DND-41 (cell line): ENCODE results near the gene TIRAP.
"Not testable (repeated sequence)": the region's sequence is repeated elsewhere in the genome, so short reads cannot be mapped to it uniquely, and the experiment has no call there.

Experiments used
- ATAC-seq: fragments of 200-7000 bp; cut with Tn5 transposase; 3 replicates; pipeline ENCODE4 v1.9.1; 2021; ENCODE audit warnings: low read depth; ENCODE audit not compliant: insufficient read depth
- DNase-seq: peaks from one replicate; pipeline ENCODE4 v3.0.0-alpha.2; 2020
- H2AFZ ChIP-seq: 2 replicates; pipeline ENCODE4 v1.6.0; 2012; ENCODE audit warnings: low read depth, low read length
- H3K27ac ChIP-seq: 2 replicates; pipeline ENCODE4 v1.5.1; 2012; ENCODE audit warnings: low read length, inconsistent platforms
- H3K27me3 ChIP-seq: fragments of 200-600 bp; sonication (generic); 2 replicates; pipeline ENCODE4 v1.6.0; 2012; ENCODE audit warnings: low read length, mild to moderate bottlenecking, inconsistent platforms; ENCODE audit not compliant: insufficient read depth, poor library complexity
- H3K36me3 ChIP-seq: 2 replicates; pipeline ENCODE4 v1.5.1; 2012; ENCODE audit warnings: low read length, inconsistent platforms; ENCODE audit not compliant: insufficient read depth
- H3K4me1 ChIP-seq: 2 replicates; pipeline ENCODE4 v1.5.1; 2012; ENCODE audit warnings: mild to moderate bottlenecking, low read length; ENCODE audit not compliant: insufficient read depth
- H3K4me2 ChIP-seq: 2 replicates; pipeline ENCODE4 v1.6.0; 2012; ENCODE audit warnings: mild to moderate bottlenecking, moderate library complexity, low read length, inconsistent platforms; ENCODE audit not compliant: insufficient read depth
- H3K4me3 ChIP-seq, 2 experiments: fragments of 200-600 bp in 1 of 2; shearing (Covaris generic) in 1 of 2; 2 replicates each; pipeline ENCODE4 v1.5.1; 2012 to 2016; ENCODE audit warnings: inconsistent platforms in 2 of 2, low read length in 2 of 2, mild to moderate bottlenecking in 2 of 2, low read depth in 1 of 2, moderate library complexity in 1 of 2
- H3K79me2 ChIP-seq: 2 replicates; pipeline ENCODE4 v1.6.0; 2012; ENCODE audit warnings: low read length, inconsistent platforms; ENCODE audit not compliant: insufficient read depth
- H3K9ac ChIP-seq: 2 replicates; pipeline ENCODE4 v1.6.0; 2012; ENCODE audit warnings: low read depth, mild to moderate bottlenecking, inconsistent platforms, low read length, moderate library complexity
- H3K9me3 ChIP-seq: 2 replicates; pipeline ENCODE4 v1.5.1; 2012; ENCODE audit warnings: low read length, moderate library complexity, mild to moderate bottlenecking, inconsistent platforms; ENCODE audit not compliant: insufficient read depth, severe bottlenecking
- H4K20me1 ChIP-seq: 2 replicates; pipeline ENCODE4 v1.6.0; 2012; ENCODE audit warnings: low read length; ENCODE audit not compliant: insufficient read depth
- EZH2 ChIP-seq: IDR thresholded peaks from 3 replicates; pipeline ENCODE4 v1.6.1; 2012; ENCODE audit warnings: borderline replicate concordance, low read depth, mild to moderate bottlenecking, moderate library complexity, low read length, inconsistent platforms; ENCODE audit not compliant: severe bottlenecking
- TF ChIP-seq, protein P1 (sequence below): IDR thresholded peaks from 2 replicates; pipeline ENCODE4 v1.5.1; 2012; ENCODE audit warnings: borderline replicate concordance, low read length, moderate library complexity, mild to moderate bottlenecking; ENCODE audit not compliant: poor library complexity, severe bottlenecking; ENCODE audit errors: extremely low read depth

Gene TIRAP

DNA sequence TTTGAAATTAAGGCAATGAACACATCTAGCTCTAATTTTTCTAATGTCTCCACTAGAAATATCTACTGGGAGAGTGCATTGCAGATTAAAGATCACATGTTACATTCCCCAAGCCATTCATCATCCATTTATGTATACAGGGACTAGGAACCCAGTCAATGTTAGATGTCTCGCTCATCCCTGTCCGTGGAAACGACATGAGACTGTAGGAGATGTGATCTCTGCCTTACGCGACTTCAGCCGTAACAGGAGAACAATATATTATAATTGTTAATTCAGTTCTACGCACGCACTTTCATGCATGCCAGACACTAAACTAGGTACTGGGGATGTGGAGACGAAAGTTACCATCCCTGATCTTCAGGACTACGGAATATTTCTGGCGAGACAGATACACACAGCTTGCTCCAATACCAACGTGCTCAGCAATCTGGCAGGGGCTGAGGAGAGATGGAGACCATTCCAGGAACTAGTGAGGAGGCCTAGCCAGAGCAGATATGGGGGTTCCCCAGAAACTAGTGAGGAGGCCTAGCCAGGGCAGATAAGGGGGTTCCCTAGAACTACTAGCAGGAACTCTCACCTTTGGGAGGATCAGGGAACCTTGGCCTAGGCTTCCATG is 21.7 kb downstream of the TIRAP start:
- Histone ChIP-seq H3K9me3 (no peaks in the 10 kb centered on the region), H2AFZ (peak overlapping the region; percentile 98), H3K27ac (peak overlapping the region; percentile 99), H3K9ac (peak overlapping the region; percentile 99), H3K4me1 (peaks cover 43% of the 10 kb centered on the region), H4K20me1 (no peaks in the 10 kb centered on the region), H3K79me2 (peaks cover 57% of the 10 kb centered on the region), H3K4me2 (peak overlapping the region; percentile 91), H3K36me3 (peaks cover 29% of the 10 kb centered on the region), H3K4me3 (peak overlapping the region; percentile 90 to 95), H3K27me3 (no peaks in the 10 kb centered on the region)
- no peak for DNase-seq
- TF ChIP-seq EZH2: no peak
- TF ChIP-seq, protein P1, sequence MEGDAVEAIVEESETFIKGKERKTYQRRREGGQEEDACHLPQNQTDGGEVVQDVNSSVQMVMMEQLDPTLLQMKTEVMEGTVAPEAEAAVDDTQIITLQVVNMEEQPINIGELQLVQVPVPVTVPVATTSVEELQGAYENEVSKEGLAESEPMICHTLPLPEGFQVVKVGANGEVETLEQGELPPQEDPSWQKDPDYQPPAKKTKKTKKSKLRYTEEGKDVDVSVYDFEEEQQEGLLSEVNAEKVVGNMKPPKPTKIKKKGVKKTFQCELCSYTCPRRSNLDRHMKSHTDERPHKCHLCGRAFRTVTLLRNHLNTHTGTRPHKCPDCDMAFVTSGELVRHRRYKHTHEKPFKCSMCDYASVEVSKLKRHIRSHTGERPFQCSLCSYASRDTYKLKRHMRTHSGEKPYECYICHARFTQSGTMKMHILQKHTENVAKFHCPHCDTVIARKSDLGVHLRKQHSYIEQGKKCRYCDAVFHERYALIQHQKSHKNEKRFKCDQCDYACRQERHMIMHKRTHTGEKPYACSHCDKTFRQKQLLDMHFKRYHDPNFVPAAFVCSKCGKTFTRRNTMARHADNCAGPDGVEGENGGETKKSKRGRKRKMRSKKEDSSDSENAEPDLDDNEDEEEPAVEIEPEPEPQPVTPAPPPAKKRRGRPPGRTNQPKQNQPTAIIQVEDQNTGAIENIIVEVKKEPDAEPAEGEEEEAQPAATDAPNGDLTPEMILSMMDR: no peak
- peak; percentile 30 for ATAC-seq

GRCh38 chr11:126305699-126306098 is 22.8 kb downstream of the TIRAP start:
- Histone ChIP-seq H3K79me2 (peaks cover 49% of the 10 kb centered on the region), H3K4me3 (no peak overlapping the region), H4K20me1 (no peaks in the 10 kb centered on the region), H3K4me1 (peaks cover 48% of the 10 kb centered on the region), H2AFZ (no peak overlapping the region), H3K36me3 (peaks cover 31% of the 10 kb centered on the region), H3K9me3 (no peaks in the 10 kb centered on the region), H3K9ac (no peak overlapping the region), H3K4me2 (peak overlapping the region; percentile 44; the same call in 1 of the 2 replicates), H3K27ac (peak overlapping the region; percentile 58), H3K27me3 (no peaks in the 10 kb centered on the region)
- ATAC-seq (no peak), DNase-seq (no peak)
- TF ChIP-seq, protein P1: no peak
- no peak for TF ChIP-seq EZH2

GRCh38 chr11:126307706-126308105 is 24.8 kb downstream of the TIRAP start:
- H3K27me3 ChIP-seq: no peaks in the 10 kb centered on the region
- H3K4me1 ChIP-seq: peaks cover 42% of the 10 kb centered on the region
- peaks cover 32% of the 10 kb centered on the region for H3K36me3 ChIP-seq
- H3K9ac ChIP-seq: no peak overlapping the region
- no peaks in the 10 kb centered on the region for H4K20me1 ChIP-seq
- no peaks in the 10 kb centered on the region for H3K9me3 ChIP-seq
- no peak overlapping the region for H3K4me2 ChIP-seq
- H3K27ac ChIP-seq: no peak overlapping the region
- TF ChIP-seq EZH2: no peak
- TF ChIP-seq, protein P1: peak; percentile 66
- DNase-seq: peak; percentile 60
- peaks cover 39% of the 10 kb centered on the region for H3K79me2 ChIP-seq
- H3K4me3 ChIP-seq: no peak overlapping the region
- peak; percentile 20; the same call in 1 of the 3 replicates for ATAC-seq
- no peak overlapping the region for H2AFZ ChIP-seq

GRCh38 chr11:126308271-126308671 is 25.4 kb downstream of the TIRAP start:
- ATAC-seq (no peak), DNase-seq (no peak)
- H3K4me3 ChIP-seq: no peak overlapping the region
- TF ChIP-seq, protein P1: no peak
- TF ChIP-seq EZH2: no peak
- no peaks in the 10 kb centered on the region for H4K20me1 ChIP-seq
- peaks cover 30% of the 10 kb centered on the region for H3K36me3 ChIP-seq
- H3K27ac ChIP-seq: no peak overlapping the region
- H3K27me3 ChIP-seq: no peaks in the 10 kb centered on the region
- peaks cover 36% of the 10 kb centered on the region for H3K4me1 ChIP-seq
- no peak overlapping the region for H3K4me2 ChIP-seq
- no peak overlapping the region for H3K9ac ChIP-seq
- H2AFZ ChIP-seq: no peak overlapping the region
- H3K9me3 ChIP-seq: no peaks in the 10 kb centered on the region
- H3K79me2 ChIP-seq: peaks cover 33% of the 10 kb centered on the region

DNA sequence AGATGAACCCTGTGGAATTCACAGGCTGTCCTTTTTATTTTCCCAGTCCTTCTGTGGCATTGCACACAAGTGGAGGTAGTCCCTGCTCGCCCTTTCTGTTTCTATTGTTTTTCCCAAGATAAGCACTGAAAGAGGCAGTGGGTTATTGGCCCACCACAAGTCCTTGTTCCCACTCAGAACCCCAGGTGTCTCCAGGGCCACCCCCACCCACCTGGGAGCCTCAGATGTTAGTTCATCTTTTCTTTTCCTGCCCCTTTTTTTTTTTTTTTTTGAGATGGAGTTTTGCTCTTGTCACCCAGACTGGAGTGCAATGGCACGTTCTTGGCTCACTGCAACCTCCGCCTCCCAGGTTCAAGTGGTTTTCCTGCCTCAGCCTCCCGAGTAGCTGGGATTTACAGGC is 25.9 kb downstream of the TIRAP start:
- Histone ChIP-seq H3K79me2 (peaks cover 28% of the 10 kb centered on the region), H3K36me3 (peaks cover 30% of the 10 kb centered on the region), H3K4me1 (peaks cover 35% of the 10 kb centered on the region)
- not testable (repeated sequence) for ATAC-seq, H2AFZ ChIP-seq, H3K9me3 ChIP-seq, DNase-seq, H4K20me1 ChIP-seq, H3K27me3 ChIP-seq, H3K9ac ChIP-seq, H3K27ac ChIP-seq, H3K4me3 ChIP-seq, H3K4me2 ChIP-seq
